Stimulated activated CD4-positive, alpha-beta T cell treated with anti-CD3 and anti-CD28 coated beads, TNF-alpha, amount 100 ng/mL, for 48 hours (primary cell): ENCODE data around the gene GPATCH1.
A peak's percentile ranks its signal among the peaks of the same experiment; 100 is the strongest.
"Not testable (repeated sequence)": the region's sequence is repeated elsewhere in the genome, so short reads cannot be mapped to it uniquely, and the experiment has no call there.

Experiments used
- DNase-seq, 3 donors: peaks; one replicate each; pipeline ENCODE4 v3.0.0-alpha.2; 2020; ENCODE audit warnings: low read depth in 3 of 3

Gene GPATCH1

DNA sequence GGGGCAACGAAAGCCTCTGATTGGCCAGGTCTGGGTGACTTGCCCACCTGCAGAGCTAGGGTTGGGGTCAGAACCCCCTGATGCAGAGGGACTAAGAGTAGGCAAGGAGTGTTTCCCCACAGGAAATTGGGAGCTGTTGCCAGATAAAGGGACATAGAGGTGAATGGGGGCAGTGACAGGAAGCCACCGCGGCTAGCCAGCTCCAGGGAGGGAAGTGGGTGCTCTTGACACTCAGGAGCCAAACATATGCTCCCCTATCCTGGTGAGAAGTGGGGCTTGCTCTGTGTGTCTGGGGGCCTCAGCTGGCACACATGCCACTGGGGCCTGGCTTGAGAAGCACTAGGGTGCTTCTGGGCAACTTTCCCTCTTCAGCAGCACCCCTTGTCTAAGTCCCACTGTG, 76.9 kb downstream of the GPATCH1 start:
- no peak for DNase-seq

- no peak for DNase-seq
Observed at GRCh38 chr19:33158365-33158764, 77.4 kb downstream of the GPATCH1 start.

GRCh38 chr19:33159149-33159548, 78.2 kb downstream of the GPATCH1 start:
- no peak for DNase-seq

- DNase-seq, result no peak
Observed at GRCh38 chr19:33159893-33160292, 78.9 kb downstream of the GPATCH1 start.

DNA sequence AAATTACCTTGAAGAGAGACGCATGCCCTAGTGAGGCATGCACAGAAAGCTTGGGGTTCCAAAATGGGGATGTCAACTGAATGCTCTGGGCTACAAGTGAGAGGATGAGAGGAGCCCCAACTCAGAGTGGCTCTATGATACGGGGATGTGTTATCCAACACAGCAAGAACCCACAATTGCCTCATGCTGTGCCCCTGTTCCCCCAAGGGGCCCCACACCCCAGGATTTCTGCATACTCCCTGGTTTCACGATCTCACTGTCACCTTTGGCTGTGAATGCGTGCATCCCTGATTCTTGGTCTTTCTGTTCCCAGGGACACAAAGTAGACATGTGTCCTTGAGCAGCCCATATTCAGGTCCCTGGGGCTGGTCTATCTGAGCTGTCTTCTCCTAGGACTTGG, 80.2 kb downstream of the GPATCH1 start:
- DNase-seq, result no peak

DNA sequence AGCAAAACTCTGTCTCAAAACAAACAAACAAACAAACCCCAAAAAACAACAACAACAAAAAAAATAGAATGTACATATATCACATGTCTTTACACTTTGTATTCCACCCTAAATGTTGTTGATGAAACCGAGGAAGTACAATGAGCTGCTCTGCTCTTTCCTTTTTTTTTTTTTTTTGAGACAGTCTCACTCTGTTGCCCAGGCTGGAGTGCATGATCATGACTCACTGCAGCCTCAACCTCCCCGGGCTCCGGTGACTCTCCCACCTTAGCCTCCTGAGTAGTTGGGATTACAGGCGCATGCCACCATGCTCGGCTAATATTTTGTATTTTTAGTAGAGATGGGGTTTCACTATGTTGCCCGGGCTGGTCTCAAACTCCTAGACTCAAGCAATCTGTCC, 82.5 kb downstream of the GPATCH1 start:
- no peak for DNase-seq

DNA sequence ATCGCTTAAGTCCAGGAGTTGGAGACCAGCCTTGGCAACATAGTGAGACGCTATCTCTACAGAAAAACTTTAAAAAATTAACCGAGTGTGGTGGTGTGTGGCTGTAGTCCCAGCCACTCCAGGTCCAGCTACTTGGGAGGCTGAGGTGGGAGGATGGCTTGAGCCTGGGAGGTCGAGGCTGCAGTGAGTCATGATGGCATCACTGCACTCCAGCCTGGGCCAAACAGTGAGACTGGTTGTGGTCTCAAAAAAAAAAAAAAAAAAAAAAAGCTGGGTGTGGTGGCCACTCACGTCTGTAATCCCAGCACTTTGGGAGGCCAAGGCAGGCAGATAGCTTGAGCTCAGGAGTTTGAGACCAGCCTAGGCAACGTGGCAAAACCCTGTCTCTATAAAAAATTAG, 85.1 kb downstream of the GPATCH1 start:
- DNase-seq, result not testable (repeated sequence)

DNA sequence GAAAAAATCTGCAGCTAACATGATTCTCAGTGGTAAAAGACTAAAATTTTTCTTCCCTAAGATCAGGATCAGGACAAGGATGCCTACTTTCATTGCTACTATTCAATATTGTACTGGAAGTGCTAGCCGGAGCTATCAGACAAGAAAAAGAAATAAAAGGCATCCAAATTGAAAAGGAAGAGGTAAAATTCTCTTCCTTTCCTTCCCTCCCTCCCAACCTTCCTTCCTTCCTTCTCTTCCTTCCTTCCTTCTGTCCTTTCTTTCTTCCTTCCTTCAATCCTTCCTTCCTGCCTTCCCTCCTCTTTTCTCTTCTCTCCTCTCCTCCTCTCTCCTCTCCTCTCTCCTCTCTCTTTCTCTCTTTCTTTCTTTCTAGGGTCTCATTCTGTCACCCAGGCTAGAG, 86.5 kb downstream of the GPATCH1 start:
- DNase-seq, result no peak

GRCh38 chr19:33168528-33168927, 87.5 kb downstream of the GPATCH1 start:
- DNase-seq, result no peak

- no peak for DNase-seq
Observed at GRCh38 chr19:33171222-33171795, 90.3 kb downstream of the GPATCH1 start.

- DNase-seq, result no peak
Observed at GRCh38 chr19:33171916-33172359, 91.0 kb downstream of the GPATCH1 start.

- no peak for DNase-seq
Observed at GRCh38 chr19:33174186-33174585, 93.2 kb downstream of the GPATCH1 start.

- no peak for DNase-seq
Observed at GRCh38 chr19:33175156-33175782, 94.3 kb downstream of the GPATCH1 start.

- peak in 1 of 3 donors; percentile 27 for DNase-seq
Observed at GRCh38 chr19:33175886-33176669, 95.1 kb downstream of the GPATCH1 start.

DNA sequence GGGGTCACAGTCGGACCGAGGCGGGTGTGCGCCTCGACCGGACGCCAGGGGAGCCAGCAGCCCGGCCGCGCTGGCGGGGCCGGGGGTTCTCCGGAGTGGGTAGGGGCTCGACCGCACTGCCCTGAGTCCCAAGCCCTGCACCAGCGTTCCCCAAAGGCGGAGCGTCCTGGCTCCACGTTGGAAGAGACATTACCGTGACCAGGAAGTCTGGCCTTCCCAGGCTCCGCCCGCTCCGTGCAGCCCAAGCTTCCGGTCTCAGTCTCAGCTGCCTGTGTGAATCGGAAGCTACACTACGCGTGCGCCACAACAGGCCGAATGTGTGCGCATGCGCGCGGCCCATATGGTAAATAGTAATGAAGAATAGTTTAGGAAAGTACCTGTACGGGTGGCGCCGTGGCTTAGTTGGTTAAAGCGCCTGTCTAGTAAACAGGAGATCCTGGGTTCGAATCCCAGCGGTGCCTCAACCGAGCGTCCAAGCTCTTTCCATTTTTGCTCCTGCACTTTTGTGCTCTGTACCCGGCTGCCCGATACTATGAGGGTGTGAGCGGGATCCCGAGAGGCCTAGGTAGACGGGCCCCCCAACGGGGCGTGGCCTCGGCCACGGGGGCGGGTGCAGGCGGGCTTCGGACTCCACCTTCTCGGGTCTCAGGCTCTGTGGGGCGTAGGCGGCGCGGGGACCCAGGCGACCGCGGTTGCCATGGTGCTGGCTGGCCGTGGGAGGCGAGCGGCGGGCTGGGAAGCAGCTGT, 95.9 kb downstream of the GPATCH1 start:
- peak; percentile 94 to 97 (median 94) for DNase-seq

DNA sequence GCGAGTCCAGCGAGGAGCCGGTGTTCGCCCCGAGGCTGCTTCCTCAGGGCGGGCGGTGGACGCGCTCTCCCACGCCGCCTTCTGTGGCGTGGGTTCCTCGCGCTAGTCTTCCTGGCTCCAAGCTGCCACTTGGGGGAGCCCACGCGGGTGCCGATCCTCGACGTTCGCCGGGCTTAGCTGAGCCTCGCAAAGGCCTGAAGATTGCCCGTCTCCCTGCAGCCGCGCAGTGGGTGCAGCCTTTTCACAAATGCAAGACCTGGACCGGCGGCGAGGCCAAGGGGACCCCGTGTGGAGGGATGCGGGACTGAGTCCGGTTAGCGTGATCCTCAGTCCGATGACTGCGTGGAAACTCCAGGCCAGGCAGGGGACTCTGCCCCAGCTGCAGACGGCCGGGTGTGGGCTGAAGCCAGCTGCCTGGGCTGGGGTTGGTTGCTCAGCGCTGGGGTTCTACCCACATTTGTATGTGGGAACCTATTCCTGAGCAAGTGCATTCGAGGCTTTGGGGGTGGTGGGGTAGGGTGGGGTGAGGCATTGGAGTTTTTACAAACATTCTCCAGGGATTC, 96.5 kb downstream of the GPATCH1 start:
- DNase-seq, result no peak
